GM18517 (cell line): ENCODE measurements around the gene HAO2.
A peak's percentile ranks its signal among the peaks of the same experiment; 100 is the strongest.
"Not testable (repeated sequence)": the region's sequence is repeated elsewhere in the genome, so short reads cannot be mapped to it uniquely, and the experiment has no call there.

ENCODE experiments used
- ATAC-seq: cut with Tn5 transposase; IDR thresholded peaks from one replicate; pipeline ENCODE4 v1.9.1; 2021; ENCODE audit warnings: mild to moderate bottlenecking, moderate library complexity; ENCODE audit not compliant: unreplicated experiment

Gene HAO2

GRCh38 chr1:119341372-119341947 is 27.1 kb upstream of the HAO2 start:
- ATAC-seq, result no peak

GRCh38 chr1:119345398-119345797 is 23.2 kb upstream of the HAO2 start:
- no peak for ATAC-seq

- no peak for ATAC-seq
These were observed 20.7 kb upstream of the HAO2 start for GRCh38 chr1:119347858-119348257.

- ATAC-seq, result no peak
These were observed 19.6 kb upstream of the HAO2 start for GRCh38 chr1:119348941-119349340.

- not testable (repeated sequence) for ATAC-seq
These were observed 17.7 kb upstream of the HAO2 start for GRCh38 chr1:119350866-119351265.

- ATAC-seq, result no peak
These were observed 16.6 kb upstream of the HAO2 start for GRCh38 chr1:119351997-119352396.

- ATAC-seq, result no peak
These were observed 14.7 kb upstream of the HAO2 start for GRCh38 chr1:119353836-119354235.

- ATAC-seq, result no peak
These were observed 9.9 kb upstream of the HAO2 start for GRCh38 chr1:119358636-119359035.

- no peak for ATAC-seq
These were observed 8.9 kb upstream of the HAO2 start for GRCh38 chr1:119359730-119360129.

GRCh38 chr1:119361205-119361604 is 7.4 kb upstream of the HAO2 start:
- ATAC-seq, result no peak

GRCh38 chr1:119361620-119362344 is 6.8 kb upstream of the HAO2 start:
- ATAC-seq, result no peak

GRCh38 chr1:119363162-119363561 is 5.4 kb upstream of the HAO2 start:
- no peak for ATAC-seq

- ATAC-seq, result no peak
These were observed 3.9 kb upstream of the HAO2 start for GRCh38 chr1:119364640-119365039.

- ATAC-seq, result no peak
These were observed 2.2 kb upstream of the HAO2 start for GRCh38 chr1:119366424-119366823.

GRCh38 chr1:119367432-119368124 is 1.0 kb upstream of the HAO2 start:
- no peak for ATAC-seq

GRCh38 chr1:119370748-119371147 is 2.2 kb downstream of the HAO2 start:
- ATAC-seq, result no peak

- ATAC-seq, result no peak
These were observed 3.2 kb downstream of the HAO2 start for GRCh38 chr1:119371815-119372214.

GRCh38 chr1:119372503-119373086 is 4.0 kb downstream of the HAO2 start:
- peak; percentile 70 for ATAC-seq

- no peak for ATAC-seq
These were observed 4.9 kb downstream of the HAO2 start for GRCh38 chr1:119373465-119373864.

GRCh38 chr1:119374208-119374874 is 5.8 kb downstream of the HAO2 start:
- ATAC-seq, result no peak

- no peak for ATAC-seq
These were observed 6.8 kb downstream of the HAO2 start for GRCh38 chr1:119375366-119375765.
